Keratinocyte (primary cell): ENCODE measurements around the gene TDRD10.

Experiments
- CTCF ChIP-seq, 3 experiments: IDR thresholded peaks in 1 of 3; conservative IDR thresholded peaks in 1 of 3; optimal IDR thresholded peaks in 1 of 3; 2 replicates in 2 of 3; 3 replicates in 1 of 3; pipeline versions ENCODE3 to v1.5.1; 2011; ENCODE audit warnings: low read length in 3 of 3, mild to moderate bottlenecking in 3 of 3, moderate library complexity in 2 of 3, control low read depth in 1 of 3, inconsistent platforms in 1 of 3; ENCODE audit not compliant: insufficient read depth in 2 of 3; ENCODE audit errors: extremely low read depth in 1 of 3
- EZH2 ChIP-seq: IDR thresholded peaks from one replicate; pipeline ENCODE4 v1.6.1; 2012; ENCODE audit warnings: inconsistent platforms, mild to moderate bottlenecking, low read length, moderate library complexity

- TF ChIP-seq CTCF (optimal IDR thresholded peaks at IDR 0.05 in 1 of 3, IDR thresholded peaks at IDR 0.05 in 1 of 3, conservative IDR thresholded peaks at IDR 0.05 in 1 of 3; ENCODE audit: extremely low read depth in 1 of 3, insufficient read depth in 2 of 3, low read length in 3 of 3) (no peak), EZH2 (no peak)
Observed at GRCh38 chr1:154568157-154568815, 66.3 kb downstream of the TDRD10 start.
